ENCODE results near the gene ZC3H8.

GRCh38 chr2:112244854-112245253, 10.0 kb downstream of the ZC3H8 start:
- no peak for TF ChIP-seq CTCF (IDR thresholded peaks at IDR 0.05)
- TF ChIP-seq POLR2A (IDR thresholded peaks at IDR 0.05), result no peak
- no peak for TF ChIP-seq POLR2AphosphoS5 (IDR thresholded peaks at IDR 0.05; ENCODE audit: insufficient read depth in 1 of 2, low read depth in 1 of 2)
